ENCODE results near the gene JARID2.
A peak's percentile ranks its signal among the peaks of the same experiment; 100 is the strongest.

JARID2 gene

DNA sequence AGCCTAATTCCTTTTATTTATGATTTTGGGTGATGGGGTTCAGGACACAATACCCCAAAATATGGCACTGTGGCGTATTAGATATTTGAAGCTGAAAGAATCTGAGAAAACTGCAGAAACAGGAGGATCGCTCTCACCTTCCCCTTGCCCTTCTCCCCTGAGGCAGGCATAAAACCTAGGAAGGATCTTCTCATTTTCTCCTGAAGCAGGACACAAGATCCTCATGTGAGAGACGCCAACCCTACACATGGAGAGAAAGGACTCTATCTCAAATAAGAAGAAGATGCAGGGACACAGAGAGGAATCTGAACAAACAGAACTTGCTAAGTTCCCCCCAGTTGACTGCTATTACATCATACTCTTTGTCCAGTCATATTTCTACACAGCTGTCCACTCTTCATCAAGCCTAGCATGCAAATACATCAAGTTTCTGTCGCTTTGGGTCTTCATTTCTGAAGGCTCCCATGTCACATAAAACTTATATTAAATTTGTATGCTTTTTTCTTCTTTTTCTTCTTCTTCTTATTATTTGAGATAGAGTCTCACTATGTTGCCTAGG, 307.9 kb downstream of the JARID2 start:
- peak in 3 of 4 experiments; percentile 16 to 57 (median 38) for DNase-seq

DNA sequence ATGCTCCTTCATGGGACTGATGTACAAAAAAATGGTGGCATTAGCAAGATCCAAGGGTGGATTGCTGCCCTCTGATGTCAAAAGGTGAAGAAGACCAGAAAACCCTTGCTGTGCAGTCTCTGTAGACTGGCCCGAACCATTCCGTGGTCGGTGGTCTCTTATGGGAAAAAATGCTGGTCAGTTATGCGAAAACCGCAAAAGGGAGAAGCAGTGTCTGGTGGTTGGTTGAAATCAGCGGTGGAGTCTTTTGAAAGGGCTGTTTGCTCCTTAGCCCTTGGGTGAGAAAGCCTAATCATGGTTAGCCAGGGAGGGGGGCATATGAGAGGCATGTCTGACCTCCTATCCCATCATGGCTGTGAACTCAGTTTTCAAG, 308.8 kb downstream of the JARID2 start:
- DNase-seq: no peak

DNA sequence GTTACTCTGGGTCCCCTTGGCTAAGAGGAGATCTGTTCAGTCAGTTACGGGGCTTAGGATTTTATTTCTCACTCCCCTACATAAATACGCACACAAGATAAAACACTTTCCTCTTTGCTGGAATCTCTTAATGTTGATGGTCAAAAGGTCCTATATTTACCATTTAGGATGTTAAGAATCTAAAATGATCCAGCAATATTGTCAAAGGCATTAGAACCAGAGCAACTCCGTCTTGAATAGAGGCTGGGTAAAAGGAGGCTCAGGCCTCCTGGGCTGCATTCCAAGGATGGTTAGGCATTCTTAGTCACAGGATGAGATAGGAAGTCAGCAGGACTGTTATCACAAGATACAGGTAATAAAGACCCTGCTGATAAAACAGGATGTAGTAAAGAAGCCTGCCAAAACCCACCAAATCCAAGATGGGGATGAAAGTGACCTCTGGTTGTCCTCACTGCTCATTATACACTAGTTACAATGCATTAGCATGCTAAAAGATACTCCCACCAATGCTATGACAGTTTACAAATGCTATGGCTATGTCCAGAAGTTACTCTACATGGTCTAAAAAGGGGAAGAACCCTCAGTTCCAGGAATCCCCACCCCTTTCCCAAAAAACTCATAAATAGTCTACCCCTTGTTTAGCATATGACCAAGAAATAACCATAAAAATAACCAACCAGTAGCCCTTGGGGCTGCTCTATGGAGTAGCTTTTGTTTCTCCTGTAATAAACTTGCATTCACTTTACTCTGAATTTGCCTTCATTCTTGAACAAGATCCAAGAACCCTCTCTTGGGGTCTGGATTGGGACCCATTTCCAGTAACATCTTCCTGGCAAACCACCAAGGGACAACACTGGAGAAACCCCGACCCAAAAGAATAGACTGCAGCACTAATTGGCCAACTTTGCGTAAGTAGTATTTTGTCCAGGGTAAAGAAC, 309.5 kb downstream of the JARID2 start:
- no peak for DNase-seq

DNA sequence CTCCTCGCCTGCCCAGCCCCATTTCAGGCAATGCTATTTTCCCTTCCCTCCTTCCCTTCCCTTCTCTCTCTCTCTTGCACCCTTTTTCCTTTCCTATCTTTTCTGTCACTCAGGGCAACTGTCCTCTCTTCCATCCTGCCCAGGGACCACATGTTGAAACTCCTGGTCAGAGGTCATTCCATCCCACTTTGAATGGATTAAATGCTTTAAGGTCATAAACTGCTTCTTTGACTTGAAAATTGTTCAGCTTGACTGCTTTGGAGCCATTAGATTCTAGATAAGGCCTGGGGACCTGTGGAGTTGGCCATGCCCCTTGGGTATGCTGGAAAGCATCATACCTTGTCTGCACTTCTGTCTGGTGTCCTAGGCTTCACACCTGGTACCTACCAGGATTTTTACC, 310.8 kb downstream of the JARID2 start:
- DNase-seq: no peak

DNA sequence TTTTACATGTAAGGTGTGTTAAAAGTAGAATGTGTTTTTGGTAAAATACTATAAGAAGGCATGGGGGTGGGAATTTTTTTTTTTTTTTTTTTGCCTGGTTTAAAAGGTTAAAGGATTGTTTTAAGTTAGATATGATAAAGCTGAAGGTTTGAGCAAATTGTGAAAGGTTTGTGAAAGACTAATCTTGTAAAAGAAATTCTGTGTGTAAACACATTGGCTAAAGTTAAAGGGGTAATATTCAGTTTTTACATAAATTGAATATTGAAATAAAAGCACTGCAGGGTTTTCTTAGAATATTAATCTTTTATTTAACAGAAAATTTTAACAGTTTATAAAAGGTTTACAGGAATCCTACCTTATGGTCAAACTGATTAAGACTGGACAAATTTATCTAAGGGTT, 311.3 kb downstream of the JARID2 start:
- DNase-seq: no peak

DNA sequence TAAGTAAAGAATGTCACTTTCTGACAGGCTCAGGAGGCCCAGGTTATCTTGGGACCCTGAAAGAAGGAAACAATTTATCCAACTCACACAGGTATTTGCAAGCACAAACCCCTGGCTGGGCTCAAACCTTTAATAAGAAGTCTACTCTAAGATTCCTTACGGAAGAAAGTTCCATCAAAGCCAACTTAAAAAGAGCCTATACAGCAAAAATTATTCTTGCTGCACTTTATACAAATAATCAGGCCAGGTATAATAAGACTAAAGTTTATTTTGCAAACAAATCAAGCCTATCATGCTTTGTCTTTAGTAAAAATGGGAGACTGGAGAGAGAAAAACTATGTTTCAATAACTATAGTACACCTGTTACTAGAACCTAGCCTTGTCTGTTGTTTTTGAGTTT, 314.8 kb downstream of the JARID2 start:
- no peak for DNase-seq

DNA sequence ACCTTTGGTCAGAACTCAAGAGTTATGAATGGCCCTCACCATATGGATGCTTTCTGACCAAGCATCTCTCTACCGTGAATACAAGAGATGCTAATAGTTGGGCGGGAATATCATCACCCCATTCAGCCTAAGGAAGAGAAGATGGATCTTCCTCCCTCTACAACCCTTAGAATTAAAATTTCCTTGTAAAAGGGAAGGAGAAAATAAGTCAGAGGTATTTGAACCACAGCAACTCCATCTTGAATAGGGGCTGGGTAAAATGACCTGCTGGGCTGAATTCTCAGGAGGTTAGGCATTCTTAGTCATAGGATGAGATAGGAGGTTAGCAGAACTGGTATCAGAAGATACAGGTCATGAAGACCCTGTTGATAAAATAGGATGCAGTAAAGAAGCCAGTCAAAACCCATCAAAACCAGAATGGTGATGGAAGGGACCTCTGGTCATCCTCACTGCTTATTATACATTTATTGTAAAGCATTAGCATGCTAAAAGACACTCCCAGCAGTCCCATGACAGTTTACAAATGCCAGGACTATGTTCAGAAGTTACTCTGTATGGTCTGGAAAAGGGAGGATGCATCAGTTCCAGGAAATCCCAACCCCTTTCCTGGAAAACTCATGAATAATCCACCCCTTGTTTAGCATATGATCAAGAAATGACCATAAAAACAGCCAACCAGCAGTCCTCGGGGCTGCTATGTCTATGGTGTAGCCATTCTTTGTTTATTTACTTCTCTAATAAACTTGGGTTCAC, 315.8 kb downstream of the JARID2 start:
- no peak for DNase-seq

DNA sequence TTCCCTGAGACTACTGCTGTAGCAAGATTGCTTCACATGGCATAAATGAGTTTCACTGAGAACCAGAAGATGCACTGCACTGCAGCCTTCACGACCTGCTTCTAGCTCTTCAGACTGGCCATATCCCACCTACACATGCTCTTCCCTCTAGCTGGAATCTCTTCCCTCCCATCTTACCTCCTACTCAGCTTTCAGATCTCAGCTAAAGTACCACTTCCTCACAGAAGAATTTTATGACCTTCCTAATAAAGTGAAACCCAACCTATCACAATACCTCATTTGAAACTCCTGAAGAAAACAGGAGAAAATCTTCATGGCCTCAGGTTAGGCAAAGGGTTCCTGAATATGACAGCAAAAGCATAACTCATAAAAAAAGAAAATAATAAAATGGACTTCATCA, 317.1 kb downstream of the JARID2 start:
- no peak for DNase-seq

DNA sequence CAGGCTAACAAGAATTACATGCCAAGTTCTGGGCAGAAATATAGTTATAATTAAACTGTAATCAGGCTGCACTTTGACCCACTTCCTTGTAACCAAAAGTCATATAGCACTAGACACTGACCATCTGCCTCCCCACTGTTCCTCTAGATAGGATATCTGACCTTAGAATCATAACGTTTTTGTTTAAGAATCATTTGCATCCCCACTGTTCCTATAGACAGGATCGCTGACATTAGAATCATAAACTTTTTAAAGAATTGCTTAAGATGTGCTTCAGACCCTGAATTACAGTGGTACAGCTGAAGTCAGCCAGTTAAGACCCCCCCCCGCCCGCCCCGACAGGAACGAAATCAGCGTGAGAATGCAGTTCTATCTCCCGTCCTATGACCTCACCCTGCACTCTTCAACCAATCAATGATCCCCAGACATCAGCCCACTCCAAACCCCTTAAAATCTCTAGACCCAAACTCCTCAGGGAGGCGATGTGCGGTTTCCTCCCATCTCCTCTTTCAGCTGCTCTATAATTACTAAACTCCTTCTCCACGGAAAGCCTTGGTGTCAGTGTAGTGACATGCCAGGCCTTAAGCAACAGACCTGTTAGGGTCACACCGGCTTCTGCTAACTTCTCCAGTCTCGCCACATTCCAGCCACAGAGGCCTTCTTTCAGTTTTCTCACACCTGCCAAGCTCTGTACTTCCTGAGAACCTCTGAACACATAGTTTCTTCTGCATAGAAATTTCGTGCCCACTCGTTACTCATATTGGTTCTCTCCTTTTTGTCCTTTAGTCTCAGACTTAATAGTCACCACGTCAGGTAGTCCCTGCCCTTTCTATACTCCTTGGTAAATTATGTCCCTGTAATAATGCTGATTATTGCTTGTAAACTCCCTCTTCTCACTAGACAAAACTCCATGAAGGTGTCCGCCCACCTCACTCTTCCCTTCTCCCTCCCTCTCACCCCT, 323.4 kb downstream of the JARID2 start:
- no peak for DNase-seq

DNA sequence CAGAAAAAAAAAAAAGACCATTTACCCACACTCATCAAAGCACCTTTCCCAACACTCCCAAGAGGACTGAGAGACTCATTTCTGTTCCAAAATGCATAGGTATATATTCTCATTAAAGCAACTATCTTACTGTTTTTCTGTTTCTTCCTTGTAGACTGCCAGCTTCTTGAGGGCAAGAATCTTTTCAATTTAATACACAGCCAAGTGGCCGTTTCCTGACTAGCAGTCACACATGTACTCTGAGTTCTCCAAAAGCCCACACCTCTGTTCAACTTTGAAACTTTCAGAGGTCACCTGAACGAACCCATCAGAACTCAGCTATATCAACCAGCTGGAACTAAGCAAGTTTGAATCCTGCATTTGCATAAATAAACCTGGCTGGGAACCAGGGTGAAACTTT, 324.3 kb downstream of the JARID2 start:
- DNase-seq: no peak
